ENCODE results near the gene PODNL1. TPM values are rescaled to one million over a fixed set of nuclear protein-coding genes. Genes with fewer than 3 reads are reported as not detected.

PODNL1 gene
- polyA plus RNA-seq, 3 donors, result 1.2 to 1.4 (median 1.3) TPM

DNA sequence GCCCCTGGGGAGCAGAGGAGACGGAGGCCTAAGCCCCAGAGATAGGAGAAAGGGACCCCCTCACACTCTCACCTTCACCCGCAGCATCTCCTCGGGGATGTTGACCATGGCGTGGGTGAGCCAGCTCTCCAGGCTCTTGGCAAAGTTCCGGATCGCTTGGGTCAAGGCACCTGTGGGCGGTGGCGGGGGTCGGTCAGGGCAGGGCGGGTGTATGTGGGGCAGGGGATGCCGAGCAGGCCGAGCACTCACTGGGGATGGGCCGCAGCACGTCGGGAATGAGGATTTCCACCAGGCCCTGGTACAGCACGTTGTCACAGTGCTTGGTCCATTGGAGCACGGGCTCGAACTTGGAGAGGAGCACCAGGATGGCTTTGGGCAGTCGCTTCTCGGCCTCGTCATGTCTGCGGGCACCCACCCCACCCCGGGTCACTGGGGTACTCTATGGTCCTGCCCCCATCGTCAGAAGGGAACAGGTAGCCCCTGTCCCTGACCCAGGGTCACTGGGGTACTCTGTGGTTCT lies 27.2 kb upstream of the PODNL1 start:
- Histone ChIP-seq H3K27me3 (ENCODE audit: control insufficient read depth in 2 of 2, insufficient read depth in 2 of 2, low read length in 2 of 2) (no peaks in the 10 kb centered on the region), H3K79me2 (ENCODE audit: insufficient read depth, low read length) (no peaks in the 10 kb centered on the region), H3K9me3 (replicated peaks in 1 of 2; ENCODE audit: control insufficient read depth in 1 of 2, insufficient read depth in 1 of 2, low read length in 2 of 2) (no peaks in the 10 kb centered on the region), H3K4me3 (replicated peaks in 1 of 3; ENCODE audit: low read depth in 2 of 3, low read length in 3 of 3) (no peak overlapping the region), H4K20me1 (ENCODE audit: insufficient read depth, low read length) (no peaks in the 10 kb centered on the region), H3K36me3 (replicated peaks in 1 of 2; ENCODE audit: control insufficient read depth in 1 of 2, insufficient read depth in 2 of 2, low read length in 2 of 2) (peaks cover 78 to 94% of the 10 kb centered on the region in 2 donors), H3K9ac (ENCODE audit: insufficient read depth, low read length, poor library complexity, severe bottlenecking) (no peak overlapping the region), H2AFZ (ENCODE audit: insufficient read depth, low read depth, low read length, poor library complexity, severe bottlenecking) (no peak overlapping the region), H3K27ac (ENCODE audit: low read depth in 1 of 2, low read length in 2 of 2) (no peak overlapping the region), H3K4me1 (ENCODE audit: control insufficient read depth in 1 of 2, insufficient read depth in 2 of 2, low read length in 2 of 2) (no peaks in the 10 kb centered on the region), H3K4me2 (replicated peaks; ENCODE audit: extremely low read depth, low read length, poor library complexity, severe bottlenecking) (no peak overlapping the region)
- no peaks in the 10 kb centered on the region for H3K27me3 Mint-ChIP-seq (ENCODE audit: low read depth in 3 of 3)
- intact Hi-C loops (cut with micrococcal nuclease), result loop anchor here in 1 of 2 donors (5.0 kb wide), 1 partner anchor 37 kb away; no protein-coding TSS in a partner anchor
- H3K27ac Mint-ChIP-seq, result peak overlapping the region in 1 of 7 donors; percentile 54
- DNase-seq, result no peak
- no peaks in the 10 kb centered on the region for H3K4me1 Mint-ChIP-seq
- no peaks in the 10 kb centered on the region for H3K9me3 Mint-ChIP-seq
- no peak overlapping the region for H3K4me3 Mint-ChIP-seq
- peaks cover 51 to 80% of the 10 kb centered on the region in 2 donors for H3K36me3 Mint-ChIP-seq
- no peak for TF ChIP-seq CTCF (IDR thresholded peaks at IDR 0.05)
- 97% methylated on average over 22 of the region's 24 CpGs for WGBS (ENCODE audit: insufficient coverage)

DNA sequence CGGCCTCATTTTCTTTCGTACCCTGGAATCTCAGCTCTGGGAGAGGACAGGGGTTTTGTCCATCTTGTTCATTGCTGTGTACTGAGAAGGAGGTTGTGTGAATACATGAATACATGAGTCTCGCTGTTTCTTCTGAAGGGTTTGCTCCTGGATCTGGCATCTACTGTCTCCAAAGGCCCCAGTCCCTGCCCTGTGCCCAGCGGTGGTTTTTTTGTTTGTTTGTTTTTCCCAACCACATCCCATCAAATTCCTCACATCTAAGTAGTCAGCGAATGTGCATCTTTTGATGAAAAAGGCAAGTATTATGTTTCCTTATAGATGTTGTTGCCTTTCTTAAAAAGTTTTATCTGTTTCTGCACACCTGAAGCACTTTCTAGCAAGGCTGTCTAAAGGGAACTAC lies 26.6 kb upstream of the PODNL1 start:
- Histone ChIP-seq H3K36me3 (replicated peaks in 1 of 2; ENCODE audit: control insufficient read depth in 1 of 2, insufficient read depth in 2 of 2, low read length in 2 of 2) (peaks cover 78 to 95% of the 10 kb centered on the region in 2 donors), H2AFZ (ENCODE audit: insufficient read depth, low read depth, low read length, poor library complexity, severe bottlenecking) (no peak overlapping the region), H3K9me3 (replicated peaks in 1 of 2; ENCODE audit: control insufficient read depth in 1 of 2, insufficient read depth in 1 of 2, low read length in 2 of 2) (no peaks in the 10 kb centered on the region), H3K4me3 (replicated peaks in 1 of 3; ENCODE audit: low read depth in 2 of 3, low read length in 3 of 3) (no peak overlapping the region), H3K79me2 (ENCODE audit: insufficient read depth, low read length) (no peaks in the 10 kb centered on the region), H3K4me1 (ENCODE audit: control insufficient read depth in 1 of 2, insufficient read depth in 2 of 2, low read length in 2 of 2) (no peaks in the 10 kb centered on the region), H3K4me2 (replicated peaks; ENCODE audit: extremely low read depth, low read length, poor library complexity, severe bottlenecking) (no peak overlapping the region), H3K27ac (ENCODE audit: low read depth in 1 of 2, low read length in 2 of 2) (peak overlapping the region in 1 of 2 donors; percentile 9), H4K20me1 (ENCODE audit: insufficient read depth, low read length) (no peaks in the 10 kb centered on the region), H3K9ac (ENCODE audit: insufficient read depth, low read length, poor library complexity, severe bottlenecking) (no peak overlapping the region), H3K27me3 (ENCODE audit: control insufficient read depth in 2 of 2, insufficient read depth in 2 of 2, low read length in 2 of 2) (no peaks in the 10 kb centered on the region)
- intact Hi-C loops (cut with micrococcal nuclease), result loop anchor here in 1 of 2 donors (5.0 kb wide), 1 partner anchor 38 kb away; no protein-coding TSS in a partner anchor
- 100% methylated on average over 2 of the region's 5 CpGs for WGBS (ENCODE audit: insufficient coverage)
- no peak overlapping the region for H3K4me3 Mint-ChIP-seq
- no peak for TF ChIP-seq CTCF (IDR thresholded peaks at IDR 0.05)
- DNase-seq, result no peak
- no peaks in the 10 kb centered on the region for H3K9me3 Mint-ChIP-seq
- H3K27me3 Mint-ChIP-seq (ENCODE audit: low read depth in 3 of 3), result no peaks in the 10 kb centered on the region
- no peaks in the 10 kb centered on the region for H3K4me1 Mint-ChIP-seq
- H3K36me3 Mint-ChIP-seq, result peaks cover 48 to 80% of the 10 kb centered on the region in 2 donors
- peak overlapping the region in 3 of 7 donors; percentile 46 to 80 (median 75) for H3K27ac Mint-ChIP-seq
